H9 (cell line): ENCODE measurements around the gene SKIDA1. TPM values are rescaled to one million over a fixed set of nuclear protein-coding genes. Genes with fewer than 3 reads are reported as not detected.

ENCODE experiments used
- DNase-seq: peaks from one replicate; pipeline ENCODE4 v3.0.0-alpha.2; 2017
- H2AFZ ChIP-seq: one replicate; pipeline ENCODE4 v1.6.1; 2013; ENCODE audit warnings: mild to moderate bottlenecking, low read length, control low read depth, moderate library complexity
- H2AK5ac ChIP-seq: 2 replicates; pipeline ENCODE4 v1.6.1; 2013; ENCODE audit warnings: low read length, control low read depth, mixed read lengths; ENCODE audit not compliant: insufficient read length
- H2BK120ac ChIP-seq: one replicate; pipeline ENCODE4 v1.6.1; 2013; ENCODE audit warnings: low read depth, mild to moderate bottlenecking, low read length, control low read depth, inconsistent platforms; ENCODE audit not compliant: poor library complexity, severe bottlenecking
- H2BK12ac ChIP-seq: 2 replicates; pipeline ENCODE4 v1.6.1; 2013; ENCODE audit warnings: low read length, control low read depth, mixed read lengths, low read depth; ENCODE audit not compliant: insufficient read length
- H2BK15ac ChIP-seq: 2 replicates; pipeline ENCODE4 v1.6.1; 2013; ENCODE audit warnings: low read depth, low read length, control low read depth
- H2BK20ac ChIP-seq: one replicate; pipeline ENCODE4 v1.6.1; 2013; ENCODE audit warnings: low read depth, mild to moderate bottlenecking, low read length, control low read depth, inconsistent platforms; ENCODE audit not compliant: poor library complexity, severe bottlenecking
- H2BK5ac ChIP-seq: 2 replicates; pipeline ENCODE4 v1.6.1; 2013; ENCODE audit warnings: low read length, control low read depth, mixed read lengths; ENCODE audit not compliant: insufficient read length
- H3K14ac ChIP-seq: 2 replicates; pipeline ENCODE4 v1.6.1; 2013; ENCODE audit warnings: low read length, control low read depth; ENCODE audit not compliant: insufficient read depth
- H3K18ac ChIP-seq: 2 replicates; pipeline ENCODE4 v1.6.1; 2013; ENCODE audit warnings: low read depth, mild to moderate bottlenecking, mixed read lengths, low read length, control low read depth; ENCODE audit not compliant: insufficient read length
- H3K23ac ChIP-seq: 2 replicates; pipeline ENCODE4 v1.6.1; 2013; ENCODE audit warnings: low read length, control low read depth, mixed read lengths, low read depth; ENCODE audit not compliant: insufficient read length
- H3K23me2 ChIP-seq: 2 replicates; pipeline ENCODE4 v1.6.1; 2013; ENCODE audit warnings: low read depth, mild to moderate bottlenecking, mixed read lengths, low read length, control low read depth; ENCODE audit not compliant: insufficient read length, poor library complexity, severe bottlenecking
- H3K27ac ChIP-seq: 2 replicates; pipeline ENCODE4 v1.5.1; 2013; ENCODE audit warnings: low read length, control low read depth, mixed read lengths, low read depth; ENCODE audit not compliant: insufficient read length
- H3K27me3 ChIP-seq: 2 replicates; pipeline ENCODE4 v1.6.1; 2013; ENCODE audit warnings: low read length, control low read depth, inconsistent platforms; ENCODE audit not compliant: insufficient read depth
- H3K4ac ChIP-seq: 2 replicates; pipeline ENCODE4 v1.6.1; 2013; ENCODE audit warnings: low read depth, mild to moderate bottlenecking, control low read depth, inconsistent platforms, low read length, moderate library complexity
- H3K4me1 ChIP-seq: 2 replicates; pipeline ENCODE4 v1.6.1; 2013; ENCODE audit warnings: low read length, control low read depth, inconsistent platforms; ENCODE audit not compliant: insufficient read depth
- H3K4me2 ChIP-seq: 2 replicates; pipeline ENCODE4 v1.6.1; 2013; ENCODE audit warnings: low read length, control low read depth, mixed read lengths; ENCODE audit not compliant: insufficient read length, insufficient read depth
- H3K56ac ChIP-seq: 2 replicates; pipeline ENCODE4 v1.6.1; 2013; ENCODE audit warnings: low read depth, mild to moderate bottlenecking, mixed read lengths, low read length, control low read depth; ENCODE audit not compliant: insufficient read length
- H3K79me1 ChIP-seq: 2 replicates; pipeline ENCODE4 v1.6.1; 2013; ENCODE audit warnings: low read depth, mild to moderate bottlenecking, moderate library complexity, low read length, control low read depth, inconsistent platforms; ENCODE audit not compliant: insufficient read depth, poor library complexity, severe bottlenecking
- H3K79me2 ChIP-seq: 2 replicates; pipeline ENCODE4 v1.6.1; 2013; ENCODE audit warnings: low read length, control low read depth, inconsistent platforms; ENCODE audit not compliant: insufficient read depth
- H3K9ac ChIP-seq: 2 replicates; pipeline ENCODE4 v1.6.1; 2013; ENCODE audit warnings: low read length, control low read depth, mixed read lengths; ENCODE audit not compliant: insufficient read length; ENCODE audit errors: extremely low read depth
- H3K9me3 ChIP-seq: one replicate; pipeline ENCODE4 v1.6.1; 2013; ENCODE audit warnings: low read depth, low read length, inconsistent platforms; ENCODE audit not compliant: control insufficient read depth
- H3T11ph ChIP-seq: one replicate; pipeline ENCODE4 v1.6.1; 2013; ENCODE audit warnings: mild to moderate bottlenecking, low read length, control low read depth, inconsistent platforms
- H4K20me1 ChIP-seq: one replicate; pipeline ENCODE4 v1.6.1; 2013; ENCODE audit not compliant: control insufficient read depth, insufficient read length, insufficient read depth
- H4K5ac ChIP-seq: 2 replicates; pipeline ENCODE4 v1.6.1; 2013; ENCODE audit warnings: low read depth, mild to moderate bottlenecking, mixed read lengths, low read length, control low read depth; ENCODE audit not compliant: insufficient read length
- H4K8ac ChIP-seq: replicated peaks from 2 replicates; pipeline ENCODE4 v1.6.1; 2013; ENCODE audit warnings: low read length, control low read depth, mixed read lengths, low read depth; ENCODE audit not compliant: insufficient read length
- H4K91ac ChIP-seq: 2 replicates; pipeline ENCODE4 v1.6.1; 2013; ENCODE audit warnings: low read depth, mild to moderate bottlenecking, moderate library complexity, mixed read lengths, low read length, control low read depth; ENCODE audit not compliant: insufficient read length
- H3K27ac Mint-ChIP-seq, 3 experiments: 2 replicates in 2 of 3; 3 replicates in 1 of 3; pipeline ENCODE4 v1.8.0; 2020 to 2021; ENCODE audit warnings: mixed read lengths in 3 of 3, mild to moderate bottlenecking in 1 of 3, moderate library complexity in 1 of 3
- H3K27me3 Mint-ChIP-seq: 2 replicates; pipeline ENCODE4 v1.8.0; 2021; ENCODE audit warnings: low read depth, mild to moderate bottlenecking, moderate library complexity, mixed read lengths
- H3K36me3 Mint-ChIP-seq, 3 experiments: 2 replicates in 2 of 3; 3 replicates in 1 of 3; pipeline ENCODE4 v1.8.0; 2020 to 2021; ENCODE audit warnings: low read depth in 3 of 3, mixed read lengths in 3 of 3; ENCODE audit not compliant: insufficient read depth in 1 of 3
- H3K4me1 Mint-ChIP-seq, 2 experiments: 2 replicates each; pipeline ENCODE4 v1.8.0; 2020; ENCODE audit warnings: mixed read lengths in 2 of 2
- H3K4me3 Mint-ChIP-seq, 2 experiments: 2 replicates in 1 of 2; 3 replicates in 1 of 2; pipeline ENCODE4 v1.8.0; 2020 to 2021; ENCODE audit warnings: mild to moderate bottlenecking in 2 of 2, mixed read lengths in 2 of 2, moderate library complexity in 1 of 2
- H3K9me3 Mint-ChIP-seq, 2 experiments: 2 replicates in 1 of 2; 3 replicates in 1 of 2; pipeline ENCODE4 v1.8.0; 2020; ENCODE audit warnings: mild to moderate bottlenecking in 2 of 2, mixed read lengths in 2 of 2, moderate library complexity in 1 of 2
- WGBS: extraction: QIAGEN DNeasy Blood & Tissue Kit; methylation state at CpG from one replicate; pipeline ENCODE4 v1.1.7; 2013; ENCODE audit warnings: missing lambda C conversion rate, low lambda C conversion rate, mixed read lengths; ENCODE audit not compliant: insufficient read length; ENCODE audit errors: extremely low coverage; 5-methylcytosine and 5-hydroxymethylcytosine counted together
- total RNA-seq: library from RNA; stranded (reverse); gene quantifications from 2 replicates; pipeline ENCODE4 v1.2.1, GENCODE V29; 2021
- TF ChIP-seq, protein P1 (sequence below): fragments of 200-600 bp; sonication (generic); conservative IDR thresholded peaks from 3 replicates; pipeline ENCODE4 v1.8.0; 2021; ENCODE audit warnings: antibody characterized with exemption, mild to moderate bottlenecking

SKIDA1 gene
- total RNA-seq, 1 experiment from 2014 or later, result 5.9 TPM

DNA sequence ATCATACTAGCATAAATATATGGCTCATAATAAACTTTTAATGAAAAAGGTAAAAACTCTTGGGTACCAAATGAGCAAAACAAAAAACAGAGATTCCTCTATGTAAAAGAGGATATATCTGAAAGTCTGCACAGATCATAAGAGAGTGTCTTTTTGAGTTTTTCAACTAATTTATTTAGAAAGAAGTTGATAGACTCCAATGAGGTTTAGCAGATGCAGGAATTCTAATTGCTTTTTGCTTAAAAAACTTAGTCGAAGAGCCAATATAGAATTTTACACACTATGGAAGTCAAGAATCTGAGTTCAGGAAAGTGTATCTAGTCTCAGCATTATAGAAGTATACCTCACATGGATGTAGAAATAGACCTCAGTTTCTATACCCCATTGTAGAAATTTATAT lies 5.2 kb upstream of the SKIDA1 start:
- no peak overlapping the region for H2AK5ac ChIP-seq
- H3K4me3 Mint-ChIP-seq, result no peak overlapping the region
- no peak overlapping the region for H2BK20ac ChIP-seq
- no peak overlapping the region for H3K14ac ChIP-seq
- no peak overlapping the region for H2BK120ac ChIP-seq
- no peaks in the 10 kb centered on the region; a peak in 1 of 5 replicates for H3K9me3 Mint-ChIP-seq
- H3K4ac ChIP-seq, result no peak overlapping the region
- H4K5ac ChIP-seq, result no peak overlapping the region
- no peak overlapping the region for H4K8ac ChIP-seq
- no peak overlapping the region for H3K4me2 ChIP-seq
- no peak overlapping the region for H3K56ac ChIP-seq
- no peak overlapping the region for H2AFZ ChIP-seq
- WGBS, result no CpG with 5 or more reads among the region's 1 CpG
- H3K4me1 Mint-ChIP-seq, result peaks cover 44 to 46% of the 10 kb centered on the region in 2 experiments
- H3K18ac ChIP-seq, result no peak overlapping the region
- no peak overlapping the region for H2BK5ac ChIP-seq
- H3K23me2 ChIP-seq, result peaks cover 11% of the 10 kb centered on the region
- DNase-seq, result no peak
- no peak overlapping the region for H4K91ac ChIP-seq
- peak overlapping the region in 1 of 3 experiments; percentile 63; a peak in 3 of 7 replicates for H3K27ac Mint-ChIP-seq
- TF ChIP-seq, protein P1, sequence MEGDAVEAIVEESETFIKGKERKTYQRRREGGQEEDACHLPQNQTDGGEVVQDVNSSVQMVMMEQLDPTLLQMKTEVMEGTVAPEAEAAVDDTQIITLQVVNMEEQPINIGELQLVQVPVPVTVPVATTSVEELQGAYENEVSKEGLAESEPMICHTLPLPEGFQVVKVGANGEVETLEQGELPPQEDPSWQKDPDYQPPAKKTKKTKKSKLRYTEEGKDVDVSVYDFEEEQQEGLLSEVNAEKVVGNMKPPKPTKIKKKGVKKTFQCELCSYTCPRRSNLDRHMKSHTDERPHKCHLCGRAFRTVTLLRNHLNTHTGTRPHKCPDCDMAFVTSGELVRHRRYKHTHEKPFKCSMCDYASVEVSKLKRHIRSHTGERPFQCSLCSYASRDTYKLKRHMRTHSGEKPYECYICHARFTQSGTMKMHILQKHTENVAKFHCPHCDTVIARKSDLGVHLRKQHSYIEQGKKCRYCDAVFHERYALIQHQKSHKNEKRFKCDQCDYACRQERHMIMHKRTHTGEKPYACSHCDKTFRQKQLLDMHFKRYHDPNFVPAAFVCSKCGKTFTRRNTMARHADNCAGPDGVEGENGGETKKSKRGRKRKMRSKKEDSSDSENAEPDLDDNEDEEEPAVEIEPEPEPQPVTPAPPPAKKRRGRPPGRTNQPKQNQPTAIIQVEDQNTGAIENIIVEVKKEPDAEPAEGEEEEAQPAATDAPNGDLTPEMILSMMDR, result no peak
- H2BK15ac ChIP-seq, result no peak overlapping the region
- no peaks in the 10 kb centered on the region for H3K79me1 ChIP-seq
- H3K36me3 Mint-ChIP-seq, result peaks cover 0 to 3% (median 2%) of the 10 kb centered on the region in 3 experiments; a peak in 3 of 7 replicates
- no peak overlapping the region for H2BK12ac ChIP-seq
- no peaks in the 10 kb centered on the region for H4K20me1 ChIP-seq
- H3K27me3 ChIP-seq, result no peaks in the 10 kb centered on the region
- H3K27ac ChIP-seq, result no peak overlapping the region
- H3K79me2 ChIP-seq, result peaks cover 2% of the 10 kb centered on the region; the same call in 1 of the 2 replicates
- no peak overlapping the region for H3T11ph ChIP-seq
- no peak overlapping the region for H3K23ac ChIP-seq
- no peak overlapping the region for H3K9ac ChIP-seq
- H3K27me3 Mint-ChIP-seq, result no peaks in the 10 kb centered on the region
- H3K9me3 ChIP-seq, result no peaks in the 10 kb centered on the region
- peaks cover 4% of the 10 kb centered on the region; the same call in 1 of the 2 replicates for H3K4me1 ChIP-seq
